Pons (tissue), 1 donor: ENCODE results near the gene TMEM236.

Source experiments
- DNase-seq: peaks from one replicate; pipeline ENCODE4 v3.0.0-alpha.2; 2016; ENCODE audit warnings: low spot score

Gene TMEM236

GRCh38 chr10:17742918-17743317 is 9.1 kb upstream of the TMEM236 start:
- DNase-seq, result peak; percentile 29

- no peak for DNase-seq
Observed at GRCh38 chr10:17743437-17743836, 8.6 kb upstream of the TMEM236 start.

GRCh38 chr10:17744341-17744861 is 7.6 kb upstream of the TMEM236 start:
- DNase-seq, result no peak

- no peak for DNase-seq
Observed at GRCh38 chr10:17747883-17748550, 4.0 kb upstream of the TMEM236 start.

- no peak for DNase-seq
Observed at GRCh38 chr10:17749890-17750289, 2.1 kb upstream of the TMEM236 start.

GRCh38 chr10:17756557-17757217 is 4.7 kb downstream of the TMEM236 start:
- no peak for DNase-seq

GRCh38 chr10:17758200-17758599 is 6.2 kb downstream of the TMEM236 start:
- no peak for DNase-seq

GRCh38 chr10:17758896-17759295 is 6.9 kb downstream of the TMEM236 start:
- no peak for DNase-seq

GRCh38 chr10:17764142-17764541 is 12.1 kb downstream of the TMEM236 start:
- no peak for DNase-seq

- no peak for DNase-seq
Observed at GRCh38 chr10:17765602-17766001, 13.6 kb downstream of the TMEM236 start.

GRCh38 chr10:17766731-17767130 is 14.7 kb downstream of the TMEM236 start:
- no peak for DNase-seq

- DNase-seq, result no peak
Observed at GRCh38 chr10:17768496-17768895, 16.5 kb downstream of the TMEM236 start.

GRCh38 chr10:17768957-17769356 is 17.0 kb downstream of the TMEM236 start:
- DNase-seq, result no peak

- peak; percentile 56 for DNase-seq
Observed at GRCh38 chr10:17771017-17771416, 19.0 kb downstream of the TMEM236 start.

- DNase-seq, result no peak
Observed at GRCh38 chr10:17779784-17780183, 27.8 kb downstream of the TMEM236 start.

- DNase-seq, result no peak
Observed at GRCh38 chr10:17780727-17781126, 28.7 kb downstream of the TMEM236 start.

GRCh38 chr10:17781856-17782255 is 29.9 kb downstream of the TMEM236 start:
- DNase-seq, result no peak

GRCh38 chr10:17782921-17783665 is 31.1 kb downstream of the TMEM236 start:
- DNase-seq, result no peak

GRCh38 chr10:17783751-17784150 is 31.8 kb downstream of the TMEM236 start:
- no peak for DNase-seq

- DNase-seq, result no peak
Observed at GRCh38 chr10:17784688-17785087, 32.7 kb downstream of the TMEM236 start.

- peak; percentile 41 for DNase-seq
Observed at GRCh38 chr10:17785276-17785930, 33.4 kb downstream of the TMEM236 start.
